ENCODE results near the gene MCRS1. TPM values are rescaled to one million over a fixed set of nuclear protein-coding genes. Genes with fewer than 3 reads are reported as not detected.

MCRS1 gene
- total RNA-seq, 1 experiment from 2014 or later: 58.7 TPM

GRCh38 chr12:49577589-49578315, 9.8 kb upstream of the MCRS1 start:
- POLR2A ChIA-PET: interaction anchor here (1.2 kb wide), 1 partner anchor 10 kb away, joined by 3 read pairs; no protein-coding TSS in a partner anchor
- H3K27me3 Mint-ChIP-seq (ENCODE audit: insufficient read depth, unreplicated experiment): no peaks in the 10 kb centered on the region
- H3K36me3 Mint-ChIP-seq (ENCODE audit: insufficient read depth, unreplicated experiment): peaks cover 4% of the 10 kb centered on the region
- CTCF ChIA-PET: interaction anchor here (0.5 to 6.8 kb wide), 3 partner anchors 24 to 319 kb away, joined by 3 to 69 read pairs (median 26); no protein-coding TSS in a partner anchor
- no peaks in the 10 kb centered on the region for H3K9me3 Mint-ChIP-seq (ENCODE audit: unreplicated experiment)
- no peak overlapping the region for H3K27ac Mint-ChIP-seq (ENCODE audit: low read depth, unreplicated experiment)
- H3K4me1 Mint-ChIP-seq (ENCODE audit: insufficient read depth, unreplicated experiment): peaks cover 6% of the 10 kb centered on the region
- intact Hi-C loops (cut with micrococcal nuclease): no loop called here
- H3K4me3 Mint-ChIP-seq (ENCODE audit: unreplicated experiment): no peak overlapping the region
- DNase-seq (ENCODE audit: unreplicated experiment): no peak
- BruUV-seq (replicated peaks): no TSS peak
- no peak for TF ChIP-seq CTCF (IDR thresholded peaks at IDR 0.05; ENCODE audit: unreplicated experiment)

DNA sequence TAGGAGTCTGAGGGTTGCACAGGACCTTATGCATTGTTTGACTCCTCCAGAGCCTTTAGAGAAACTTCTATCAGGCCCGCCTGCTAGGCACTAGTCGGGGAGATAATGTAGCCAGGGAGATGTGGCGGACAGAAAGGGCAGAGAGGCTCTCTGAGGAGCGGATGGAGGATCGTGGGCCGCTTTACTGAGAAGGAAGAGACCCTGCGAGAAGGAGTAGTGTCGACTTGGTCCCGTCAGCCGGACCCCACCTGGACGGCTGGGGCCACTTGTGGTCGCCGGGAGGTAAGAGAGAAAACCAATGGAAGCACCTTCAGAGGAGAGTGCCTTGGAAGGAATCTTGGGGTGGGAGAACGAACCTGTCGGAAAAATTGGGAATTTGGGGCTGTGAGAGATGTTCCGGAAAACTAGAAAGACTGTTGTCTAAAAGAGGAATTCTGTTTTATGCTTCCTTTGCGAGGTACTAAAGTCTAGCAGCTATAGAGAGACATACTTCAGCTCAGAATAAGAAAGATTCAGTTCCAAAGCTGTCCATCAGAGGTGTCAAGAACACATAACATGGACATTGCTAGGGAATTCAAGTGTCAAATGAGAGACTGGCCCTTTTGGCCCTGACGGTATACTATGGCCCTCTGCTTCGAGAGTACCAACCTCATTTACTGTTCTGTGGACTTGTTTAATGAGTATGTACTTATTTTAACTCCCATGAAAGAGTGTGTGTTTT, 660 bp upstream of the MCRS1 start:
- Mint-ChIP-seq H3K4me1 (ENCODE audit: insufficient read depth, unreplicated experiment) (peaks cover 14% of the 10 kb centered on the region), H3K9me3 (ENCODE audit: unreplicated experiment) (no peaks in the 10 kb centered on the region), H3K4me3 (ENCODE audit: unreplicated experiment) (peak overlapping the region; percentile 90), H3K27ac (ENCODE audit: low read depth, unreplicated experiment) (peak overlapping the region; percentile 98), H3K27me3 (ENCODE audit: insufficient read depth, unreplicated experiment) (no peaks in the 10 kb centered on the region), H3K36me3 (ENCODE audit: insufficient read depth, unreplicated experiment) (peaks cover 9% of the 10 kb centered on the region)
- no peak for TF ChIP-seq CTCF (IDR thresholded peaks at IDR 0.05; ENCODE audit: unreplicated experiment)
- DNase-seq (ENCODE audit: unreplicated experiment): peak; percentile 22
- ChIA-PET POLR2A (interaction anchor here (1.3 kb wide), 1 partner anchor 14 kb away, joined by 3 read pairs; no protein-coding TSS in a partner anchor), CTCF (interaction anchor here (0.6 to 2.8 kb wide), 6 partner anchors 12 to 298 kb away, joined by 3 to 16 read pairs (median 4); no protein-coding TSS in a partner anchor)
- intact Hi-C loops (cut with micrococcal nuclease): loop anchor here (5.0 kb wide), 1 partner anchor 211 kb away; no protein-coding TSS in a partner anchor
- TSS peak; percentile 57 for BruUV-seq (replicated peaks)

DNA sequence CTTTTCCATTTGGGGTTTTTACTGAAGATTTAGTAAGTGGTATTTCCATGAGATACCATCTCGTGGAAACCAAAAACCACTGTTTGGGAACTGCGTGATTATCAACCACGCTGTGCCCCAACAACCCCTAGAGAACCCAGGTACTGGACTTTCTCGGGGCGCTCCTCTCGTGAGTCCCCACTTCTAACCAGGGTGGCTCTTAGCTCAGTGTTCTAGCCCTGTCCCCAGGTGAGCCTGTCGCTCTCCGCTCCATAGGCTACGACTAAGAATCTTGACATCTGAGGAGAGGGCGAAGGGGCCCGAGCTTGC, 686 bp downstream of the MCRS1 start:
- peaks cover 14% of the 10 kb centered on the region for H3K4me1 Mint-ChIP-seq (ENCODE audit: insufficient read depth, unreplicated experiment)
- no peak for TF ChIP-seq CTCF (IDR thresholded peaks at IDR 0.05; ENCODE audit: unreplicated experiment)
- ChIA-PET CTCF (interaction anchor here (0.6 to 2.0 kb wide), 8 partner anchors 8 to 271 kb away, joined by 3 to 20 read pairs (median 4); no protein-coding TSS in a partner anchor), POLR2A (interaction anchor here (0.5 to 2.5 kb wide), 15 partner anchors 9 to 474 kb away, joined by 3 to 19 read pairs (median 3); partner anchors contain the start of gene TMBIM6)
- no peaks in the 10 kb centered on the region for H3K9me3 Mint-ChIP-seq (ENCODE audit: unreplicated experiment)
- peak overlapping the region; percentile 90 for H3K4me3 Mint-ChIP-seq (ENCODE audit: unreplicated experiment)
- no peaks in the 10 kb centered on the region for H3K27me3 Mint-ChIP-seq (ENCODE audit: insufficient read depth, unreplicated experiment)
- peak overlapping the region; percentile 98 for H3K27ac Mint-ChIP-seq (ENCODE audit: low read depth, unreplicated experiment)
- H3K36me3 Mint-ChIP-seq (ENCODE audit: insufficient read depth, unreplicated experiment): peaks cover 21% of the 10 kb centered on the region
- BruUV-seq (replicated peaks): no TSS peak
- intact Hi-C loops (cut with micrococcal nuclease): loop anchor here (5.0 kb wide), 1 partner anchor 210 kb away; no protein-coding TSS in a partner anchor
- no peak for DNase-seq (ENCODE audit: unreplicated experiment)

DNA sequence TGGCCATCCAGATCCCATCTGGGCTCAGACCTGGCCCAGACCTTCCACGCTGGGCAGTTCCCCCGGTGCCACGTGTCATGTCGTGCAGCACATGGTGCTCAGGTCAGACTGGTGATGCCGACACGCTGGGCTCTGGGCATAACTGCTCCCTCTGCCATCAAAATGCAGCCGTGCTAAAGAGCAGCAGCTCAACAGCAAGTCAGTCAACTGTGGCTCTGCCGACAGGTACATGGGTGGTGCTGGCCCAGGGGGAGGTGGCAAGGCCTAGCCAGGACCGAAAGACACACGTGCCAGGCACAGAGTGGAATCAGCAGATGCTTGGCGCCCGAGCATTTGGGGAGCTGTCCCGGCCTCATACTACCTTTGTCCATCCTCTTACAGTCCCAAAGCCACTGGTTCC, 1.6 kb downstream of the MCRS1 start:
- no TSS peak for BruUV-seq (replicated peaks)
- CTCF ChIA-PET: interaction anchor here (0.8 to 2.0 kb wide), 6 partner anchors 8 to 208 kb away, joined by 3 to 20 read pairs (median 4); no protein-coding TSS in a partner anchor

More for the DNA sequence above, 1.6 kb downstream of the MCRS1 start:
- no peak for DNase-seq (ENCODE audit: unreplicated experiment)
- POLR2A ChIA-PET: interaction anchor here (1.2 to 2.5 kb wide), 6 partner anchors 13 to 300 kb away, joined by 3 to 19 read pairs (median 5); partner anchors contain the start of gene TMBIM6
- intact Hi-C loops (cut with micrococcal nuclease): loop anchor here (5.0 kb wide), 1 partner anchor 209 kb away; no protein-coding TSS in a partner anchor
- no peaks in the 10 kb centered on the region for H3K9me3 Mint-ChIP-seq (ENCODE audit: unreplicated experiment)
- H3K27ac Mint-ChIP-seq (ENCODE audit: low read depth, unreplicated experiment): no peak overlapping the region
- TF ChIP-seq CTCF (IDR thresholded peaks at IDR 0.05; ENCODE audit: unreplicated experiment): no peak
- H3K4me3 Mint-ChIP-seq (ENCODE audit: unreplicated experiment): no peak overlapping the region
- peaks cover 10% of the 10 kb centered on the region for H3K4me1 Mint-ChIP-seq (ENCODE audit: insufficient read depth, unreplicated experiment)
- H3K27me3 Mint-ChIP-seq (ENCODE audit: insufficient read depth, unreplicated experiment): no peaks in the 10 kb centered on the region
- peaks cover 30% of the 10 kb centered on the region for H3K36me3 Mint-ChIP-seq (ENCODE audit: insufficient read depth, unreplicated experiment)

Data from MCF 10A (cell line).